Astrocyte of the cerebellum (primary cell): ENCODE measurements around the gene PYGL.
A peak's percentile ranks its signal among the peaks of the same experiment; 100 is the strongest.

Experiments used
- DNase-seq: peaks from one replicate; pipeline ENCODE4 v3.0.0-alpha.2; 2011; ENCODE audit warnings: low read depth
- H3K4me3 ChIP-seq: 2 replicates; pipeline ENCODE4 v1.5.1; 2011; ENCODE audit warnings: mild to moderate bottlenecking, low read depth, low read length, moderate library complexity
- in situ Hi-C: cut with HindIII; loops from 2 replicates; pipeline ENCODE4 v1.10.0; 2017; ENCODE audit warnings: low sequenced_read_pairs
- TF ChIP-seq, protein P1 (sequence below): IDR thresholded peaks from 2 replicates; pipeline ENCODE4 v1.5.1; 2012; ENCODE audit warnings: low read length, low read depth, moderate library complexity, mild to moderate bottlenecking; ENCODE audit errors: missing control alignments

Gene PYGL

DNA sequence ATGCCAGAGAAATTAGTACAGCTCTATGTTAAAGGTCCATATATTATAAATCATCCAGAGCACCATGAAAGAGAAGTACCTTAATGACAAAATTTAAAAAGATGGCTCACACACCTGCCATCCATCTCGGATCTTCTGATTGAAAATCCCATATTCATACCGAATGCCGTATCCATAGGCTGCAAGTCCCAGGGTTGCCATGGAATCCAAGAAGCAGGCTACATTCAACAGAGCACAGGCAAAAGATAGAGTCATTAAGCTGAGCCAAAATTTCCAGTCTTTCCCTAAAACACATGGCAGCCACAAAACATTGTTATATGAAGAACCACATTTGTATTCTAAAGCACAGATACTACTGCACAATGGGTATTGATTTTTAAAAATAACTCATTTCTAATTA, 12.7 kb downstream of the PYGL start:
- in situ Hi-C loops, result no loop called here
- TF ChIP-seq, protein P1, sequence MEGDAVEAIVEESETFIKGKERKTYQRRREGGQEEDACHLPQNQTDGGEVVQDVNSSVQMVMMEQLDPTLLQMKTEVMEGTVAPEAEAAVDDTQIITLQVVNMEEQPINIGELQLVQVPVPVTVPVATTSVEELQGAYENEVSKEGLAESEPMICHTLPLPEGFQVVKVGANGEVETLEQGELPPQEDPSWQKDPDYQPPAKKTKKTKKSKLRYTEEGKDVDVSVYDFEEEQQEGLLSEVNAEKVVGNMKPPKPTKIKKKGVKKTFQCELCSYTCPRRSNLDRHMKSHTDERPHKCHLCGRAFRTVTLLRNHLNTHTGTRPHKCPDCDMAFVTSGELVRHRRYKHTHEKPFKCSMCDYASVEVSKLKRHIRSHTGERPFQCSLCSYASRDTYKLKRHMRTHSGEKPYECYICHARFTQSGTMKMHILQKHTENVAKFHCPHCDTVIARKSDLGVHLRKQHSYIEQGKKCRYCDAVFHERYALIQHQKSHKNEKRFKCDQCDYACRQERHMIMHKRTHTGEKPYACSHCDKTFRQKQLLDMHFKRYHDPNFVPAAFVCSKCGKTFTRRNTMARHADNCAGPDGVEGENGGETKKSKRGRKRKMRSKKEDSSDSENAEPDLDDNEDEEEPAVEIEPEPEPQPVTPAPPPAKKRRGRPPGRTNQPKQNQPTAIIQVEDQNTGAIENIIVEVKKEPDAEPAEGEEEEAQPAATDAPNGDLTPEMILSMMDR, result no peak
- H3K4me3 ChIP-seq, result no peak overlapping the region
- no peak for DNase-seq

DNA sequence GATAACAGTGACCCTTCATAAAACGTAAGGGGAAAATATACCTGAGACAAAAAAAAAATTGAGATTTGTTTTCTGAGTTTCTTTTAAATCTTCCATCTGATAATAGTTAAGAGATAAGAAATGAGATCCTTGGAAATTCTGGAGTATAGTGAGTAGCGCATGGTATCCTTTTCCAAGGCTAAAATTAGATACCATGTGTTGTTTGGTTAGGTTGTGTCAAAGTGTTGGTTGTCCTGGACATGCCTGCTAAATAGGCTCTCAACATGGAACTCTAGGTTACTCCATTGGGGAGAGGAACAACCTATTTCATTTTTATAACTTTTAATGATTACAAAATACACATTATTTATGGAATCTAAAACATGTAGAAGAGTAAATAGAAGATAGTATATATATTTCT, 14.8 kb downstream of the PYGL start:
- no peak overlapping the region for H3K4me3 ChIP-seq
- TF ChIP-seq, protein P1, result no peak
- in situ Hi-C loops, result no loop called here

DNA sequence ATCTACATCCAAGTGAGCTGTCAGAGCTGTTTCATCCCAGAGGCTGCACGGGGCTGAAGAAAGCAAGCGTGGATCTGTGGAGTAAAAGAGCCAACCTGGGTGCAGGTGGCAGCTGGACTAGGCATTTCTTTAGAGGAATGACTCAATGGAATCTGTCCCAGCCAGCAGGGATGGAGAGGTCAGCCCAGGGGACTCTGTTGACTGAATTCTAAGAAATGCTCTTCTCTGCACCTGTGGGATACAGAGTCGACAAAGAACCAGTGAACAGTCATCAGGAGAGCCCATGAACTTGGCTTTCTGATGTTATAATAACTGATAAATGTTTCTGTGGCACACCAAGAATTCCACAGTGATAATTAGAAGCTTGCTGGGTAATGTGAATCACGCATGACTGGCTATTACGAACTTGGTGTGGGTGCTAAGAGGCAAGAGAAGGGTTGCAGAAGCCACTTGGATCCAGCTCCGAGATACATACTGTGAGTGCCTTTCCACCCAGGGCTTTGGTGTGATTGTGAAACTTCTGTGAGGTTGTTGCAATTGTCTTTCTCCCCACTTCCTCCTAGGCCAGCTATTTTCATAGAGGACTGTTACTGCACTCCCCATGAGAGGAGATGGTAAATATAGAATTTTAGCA, 16.2 kb downstream of the PYGL start:
- in situ Hi-C loops, result no loop called here
- peak; percentile 31 for DNase-seq
- TF ChIP-seq, protein P1, result no peak
- no peak overlapping the region for H3K4me3 ChIP-seq

More for the DNA sequence above, 14.8 kb downstream of the PYGL start:
- no peak for DNase-seq

DNA sequence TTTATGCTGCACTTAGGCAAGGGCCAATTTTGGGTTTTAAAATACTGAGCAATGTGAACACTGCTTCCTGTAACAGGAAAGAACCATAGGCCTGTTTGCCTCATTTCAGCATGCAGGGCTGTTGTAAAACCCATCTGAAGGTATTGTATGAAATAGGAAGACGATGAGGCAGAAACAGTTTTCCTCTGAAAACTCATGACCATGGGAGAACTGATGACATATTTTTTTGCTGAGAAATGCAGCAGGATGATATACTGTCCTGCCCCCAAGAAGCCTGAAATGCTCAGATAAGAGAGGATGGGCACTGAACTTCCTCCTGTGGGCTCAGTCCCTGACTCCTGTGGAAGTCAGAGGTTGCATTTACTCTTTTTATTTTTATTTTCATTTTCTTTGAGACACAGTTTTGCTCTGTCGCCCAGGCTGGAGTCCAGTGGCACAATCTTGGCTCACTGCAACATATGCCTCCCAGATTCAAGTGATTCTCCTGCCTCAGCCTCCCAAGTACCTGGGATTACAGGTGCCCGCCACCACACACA, 17.4 kb downstream of the PYGL start:
- in situ Hi-C loops, result no loop called here
- TF ChIP-seq, protein P1, result no peak
- DNase-seq, result no peak
- no peak overlapping the region for H3K4me3 ChIP-seq

DNA sequence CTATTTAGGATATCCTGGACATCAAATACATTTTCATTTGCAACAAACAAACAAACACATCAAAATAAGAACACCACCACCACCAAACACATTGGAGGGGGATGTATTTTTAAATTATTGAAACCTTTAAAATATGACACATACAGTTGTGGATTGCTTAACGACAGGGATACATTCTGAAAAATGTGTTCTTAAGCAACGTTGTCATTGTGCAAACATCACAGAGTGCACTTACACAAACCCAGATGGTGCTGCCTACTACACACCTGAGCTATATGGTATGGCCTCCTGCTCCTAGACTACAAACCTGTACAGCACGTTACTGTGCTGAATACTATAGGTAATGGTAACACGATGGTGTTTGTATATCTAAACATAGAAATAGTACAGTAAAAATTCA, 19.4 kb downstream of the PYGL start:
- TF ChIP-seq, protein P1, result no peak
- in situ Hi-C loops, result no loop called here
- no peak overlapping the region for H3K4me3 ChIP-seq
- DNase-seq, result no peak

DNA sequence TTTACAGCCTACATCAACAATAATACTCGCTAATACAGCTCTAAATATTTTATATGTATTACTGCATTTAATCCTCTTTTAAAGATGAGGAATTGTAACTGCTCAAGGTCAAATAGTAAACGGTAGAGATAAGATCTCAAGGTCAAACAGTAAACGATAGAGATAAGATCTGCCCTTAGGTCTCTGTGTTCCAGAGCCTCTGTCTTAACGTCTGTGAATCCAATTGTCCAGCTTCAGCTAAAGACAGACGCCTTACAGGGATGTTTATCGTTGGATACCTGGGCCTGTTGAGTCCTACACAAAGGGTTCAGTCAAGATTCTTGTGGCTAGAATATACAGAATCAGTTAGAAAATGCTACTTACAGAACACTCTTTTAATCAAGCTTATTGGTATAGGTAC, 20.0 kb downstream of the PYGL start:
- TF ChIP-seq, protein P1, result no peak
- DNase-seq, result no peak
- in situ Hi-C loops, result no loop called here
- no peak overlapping the region for H3K4me3 ChIP-seq
